GM18526 (cell line): ENCODE data around the gene MAGOH.

Source experiments
- POLR2A ChIP-seq: IDR thresholded peaks from 3 replicates; pipeline ENCODE4 v1.6.1; 2011; ENCODE audit not compliant: insufficient read length; ENCODE audit errors: extremely low read depth

MAGOH gene

GRCh38 chr1:53187401-53187800 is 50.9 kb downstream of the MAGOH start:
- TF ChIP-seq POLR2A, result no peak

- TF ChIP-seq POLR2A, result no peak
Measured at GRCh38 chr1:53186533-53186932, 51.8 kb downstream of the MAGOH start.

- no peak for TF ChIP-seq POLR2A
Measured at GRCh38 chr1:53183095-53183990, 55.0 kb downstream of the MAGOH start.

GRCh38 chr1:53182716-53183094 is 55.6 kb downstream of the MAGOH start:
- no peak for TF ChIP-seq POLR2A

DNA sequence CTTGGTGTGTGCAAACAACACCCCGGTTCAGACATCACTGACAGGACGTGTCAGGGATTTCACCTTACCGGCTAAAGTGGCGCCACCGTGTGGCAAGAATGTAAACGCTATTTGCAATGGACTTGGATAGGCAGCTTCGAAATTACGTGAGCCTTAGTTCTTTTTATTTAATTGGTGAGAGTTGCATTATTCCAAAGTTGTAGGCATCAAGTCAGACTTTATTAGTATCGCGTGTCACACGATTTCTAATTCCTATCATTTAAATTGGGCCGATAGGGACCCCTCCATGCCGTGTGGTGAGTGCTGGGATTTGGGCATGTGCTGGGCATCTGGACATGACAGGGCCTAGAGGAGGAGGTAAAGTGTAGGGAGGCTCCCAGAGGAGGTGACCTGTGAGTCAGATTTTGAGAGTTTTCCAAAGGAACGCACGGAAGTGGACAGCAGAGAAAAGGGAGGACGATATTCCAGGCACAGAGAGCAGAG is 56.2 kb downstream of the MAGOH start:
- TF ChIP-seq POLR2A, result no peak

- TF ChIP-seq POLR2A, result no peak
Measured at GRCh38 chr1:53180951-53181350, 57.4 kb downstream of the MAGOH start.

GRCh38 chr1:53180226-53180625 is 58.1 kb downstream of the MAGOH start:
- no peak for TF ChIP-seq POLR2A
